Skin epidermis (tissue), 12 donors: ENCODE data around the gene GLT6D1.
"Not testable (repeated sequence)": the region's sequence is repeated elsewhere in the genome, so short reads cannot be mapped to it uniquely, and the experiment has no call there.

ENCODE experiments used
- H3K27ac ChIP-seq, 21 experiments: fragments of 200-600 bp; sonication (generic) in 11 of 21; one replicate each; pipeline ENCODE4 v1.5.0; 2020; ENCODE audit warnings: mild to moderate bottlenecking in 3 of 21, inconsistent platforms in 2 of 21, moderate library complexity in 2 of 21
- H3K4me3 ChIP-seq, 7 experiments: fragments of 200-600 bp; sonication (generic) in 2 of 7; one replicate each; pipeline ENCODE4 v1.5.0; 2020; ENCODE audit warnings: inconsistent platforms in 2 of 7, mild to moderate bottlenecking in 2 of 7, moderate library complexity in 1 of 7

GLT6D1 gene

DNA sequence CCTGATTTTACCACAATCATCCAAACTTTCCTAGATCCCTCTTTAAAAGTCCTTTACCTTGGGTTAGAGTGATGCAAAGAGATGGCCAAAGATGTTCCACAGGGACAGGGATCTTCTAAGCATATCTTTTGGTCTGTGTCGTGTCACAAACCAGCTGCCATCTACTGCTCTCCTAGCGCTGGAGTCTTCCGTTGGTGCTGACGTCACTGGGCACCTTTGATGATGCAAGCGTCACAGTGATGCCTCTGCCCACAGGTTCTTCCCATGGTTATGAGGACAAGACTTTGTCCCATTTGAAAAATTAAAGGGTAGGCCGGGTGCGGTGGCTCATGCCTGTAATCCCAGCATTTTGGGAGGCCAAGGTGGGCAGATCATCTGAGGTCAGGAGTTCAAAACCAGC lies 1.7 kb upstream of the GLT6D1 start:
- no peak overlapping the region for H3K27ac ChIP-seq
- no peak overlapping the region for H3K4me3 ChIP-seq

DNA sequence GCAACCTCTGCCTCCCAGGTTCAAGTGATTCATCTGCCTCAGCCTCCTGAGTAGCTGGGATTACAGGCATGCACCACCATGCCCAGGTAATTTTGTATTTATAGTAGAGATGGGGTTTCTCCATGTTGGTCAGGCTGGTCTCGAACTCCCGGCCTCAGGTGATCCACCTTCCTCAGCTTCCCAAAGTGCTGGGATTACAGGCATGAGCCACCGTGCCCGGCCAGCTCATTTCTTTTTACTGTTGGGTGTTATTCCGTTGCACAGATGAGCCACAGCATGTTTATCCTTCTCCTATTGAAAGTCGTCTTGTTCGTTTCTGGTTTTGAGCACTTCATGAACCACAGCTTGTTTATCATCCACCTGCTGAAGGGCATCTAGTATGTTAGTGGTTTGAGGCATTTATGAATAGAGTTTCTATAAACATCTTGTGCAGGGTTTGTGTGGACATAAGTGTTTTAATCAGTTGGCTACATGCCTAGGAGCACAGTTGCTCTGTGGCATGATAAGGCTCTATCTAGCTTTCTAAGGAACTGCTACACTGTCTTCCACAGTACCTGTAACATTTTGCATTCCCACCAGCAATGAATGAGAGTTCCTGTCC lies 2.3 kb downstream of the GLT6D1 start:
- H3K27ac ChIP-seq, H3K4me3 ChIP-seq: not testable (repeated sequence)

DNA sequence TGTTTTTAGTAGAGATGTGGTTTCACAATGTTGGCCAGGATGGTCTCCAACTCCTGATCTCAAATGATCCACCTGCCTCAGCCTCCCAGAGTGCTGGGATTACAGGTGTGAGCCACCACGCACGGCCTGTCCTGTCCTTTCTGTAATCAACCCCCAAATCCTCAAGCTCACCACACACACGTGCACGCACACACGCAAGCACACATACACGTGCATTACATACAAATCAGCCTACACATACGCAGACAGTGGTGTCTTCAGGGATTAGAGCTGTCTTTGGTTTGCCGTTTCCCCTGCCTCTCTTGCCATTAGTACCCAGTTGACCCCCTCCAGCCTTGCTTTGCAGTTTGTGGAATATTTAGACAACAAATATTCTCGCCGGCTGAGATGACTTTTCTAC lies 6.5 kb downstream of the GLT6D1 start:
- Histone ChIP-seq H3K4me3 (no peak overlapping the region), H3K27ac (no peak overlapping the region)

DNA sequence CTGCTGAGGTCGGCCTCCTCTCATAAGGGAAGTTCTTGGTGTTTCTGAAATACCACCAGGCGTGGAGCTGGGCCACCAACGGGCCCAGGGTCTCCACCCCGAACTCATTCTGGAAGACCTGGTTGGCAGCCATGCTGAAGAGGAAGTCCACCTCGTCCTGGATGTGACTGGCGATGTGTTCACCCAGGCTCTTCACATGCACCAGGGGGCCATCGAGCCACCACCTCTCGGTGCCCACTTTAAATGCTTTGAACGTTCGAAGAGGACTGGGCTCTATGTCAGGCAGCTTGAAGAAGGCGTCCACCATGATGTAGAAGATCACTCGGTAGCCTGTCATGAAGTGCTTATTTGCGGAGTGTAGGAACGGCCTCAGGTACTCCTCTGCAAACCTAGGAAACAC lies 15.1 kb downstream of the GLT6D1 start:
- no peak overlapping the region for H3K27ac ChIP-seq
- H3K4me3 ChIP-seq: no peak overlapping the region

DNA sequence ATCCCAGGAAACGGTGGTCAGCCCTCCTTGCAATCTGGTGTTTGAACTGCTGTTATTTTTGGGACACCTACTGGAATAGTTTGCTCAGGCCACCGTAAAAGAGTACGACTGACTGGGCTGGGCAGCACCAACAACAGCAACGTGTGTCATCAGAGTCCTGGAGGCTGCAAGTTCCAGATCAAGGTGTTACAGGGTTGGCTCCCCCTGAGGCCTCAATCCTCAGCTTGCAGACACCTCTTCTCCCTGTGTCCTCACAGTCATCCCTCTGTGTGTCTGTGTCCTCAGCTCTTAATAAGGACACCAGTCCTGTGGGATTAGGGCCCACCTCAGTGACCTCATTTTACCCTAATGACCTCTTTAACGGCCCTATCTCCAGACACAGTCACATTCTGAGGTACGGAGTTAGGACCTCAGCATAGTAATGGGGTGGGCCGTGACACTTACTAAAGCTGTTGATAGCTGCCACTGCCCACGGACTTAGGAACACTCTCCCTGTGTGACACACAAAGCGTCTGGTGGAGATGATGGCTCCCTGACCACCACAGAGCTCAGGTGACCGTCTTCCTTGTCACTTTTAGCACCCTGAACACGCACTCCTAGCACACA lies 16.8 kb downstream of the GLT6D1 start:
- no peak overlapping the region for H3K4me3 ChIP-seq
- H3K27ac ChIP-seq: no peak overlapping the region

DNA sequence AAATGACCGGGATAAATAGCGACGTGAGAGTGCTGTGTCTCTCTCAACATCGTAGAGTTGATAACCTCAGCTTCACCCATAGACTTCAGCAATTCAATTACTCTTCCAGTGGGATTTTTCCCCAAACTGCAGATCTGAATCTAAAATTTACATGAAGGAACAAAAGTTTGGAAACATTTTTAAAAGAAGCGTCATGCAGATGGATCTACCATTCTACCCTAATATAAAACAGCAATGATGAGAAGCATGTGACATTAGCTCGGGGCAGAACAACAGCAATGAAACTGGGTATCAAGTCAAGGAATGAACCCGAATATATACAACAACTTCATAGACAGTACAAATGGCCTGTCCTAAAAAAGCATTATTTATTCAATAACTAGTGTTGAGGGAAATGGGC lies 18.8 kb downstream of the GLT6D1 start:
- Histone ChIP-seq H3K4me3 (no peak overlapping the region), H3K27ac (no peak overlapping the region)

DNA sequence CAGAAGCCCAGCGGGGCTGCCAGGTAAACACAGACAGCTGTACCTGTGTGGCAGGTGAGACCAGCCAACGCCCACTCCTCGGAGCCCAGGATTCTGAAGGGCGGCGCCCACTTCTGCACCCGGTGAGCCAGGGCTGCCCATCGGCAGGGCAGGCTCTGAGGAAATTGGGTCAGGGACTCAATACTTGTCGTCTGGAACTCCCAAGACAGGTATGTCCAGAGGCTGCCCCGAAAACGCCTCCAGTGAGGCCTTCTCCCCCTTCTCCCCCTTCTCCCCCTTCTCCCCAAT lies 19.8 kb downstream of the GLT6D1 start:
- no peak overlapping the region for H3K4me3 ChIP-seq
- no peak overlapping the region for H3K27ac ChIP-seq

DNA sequence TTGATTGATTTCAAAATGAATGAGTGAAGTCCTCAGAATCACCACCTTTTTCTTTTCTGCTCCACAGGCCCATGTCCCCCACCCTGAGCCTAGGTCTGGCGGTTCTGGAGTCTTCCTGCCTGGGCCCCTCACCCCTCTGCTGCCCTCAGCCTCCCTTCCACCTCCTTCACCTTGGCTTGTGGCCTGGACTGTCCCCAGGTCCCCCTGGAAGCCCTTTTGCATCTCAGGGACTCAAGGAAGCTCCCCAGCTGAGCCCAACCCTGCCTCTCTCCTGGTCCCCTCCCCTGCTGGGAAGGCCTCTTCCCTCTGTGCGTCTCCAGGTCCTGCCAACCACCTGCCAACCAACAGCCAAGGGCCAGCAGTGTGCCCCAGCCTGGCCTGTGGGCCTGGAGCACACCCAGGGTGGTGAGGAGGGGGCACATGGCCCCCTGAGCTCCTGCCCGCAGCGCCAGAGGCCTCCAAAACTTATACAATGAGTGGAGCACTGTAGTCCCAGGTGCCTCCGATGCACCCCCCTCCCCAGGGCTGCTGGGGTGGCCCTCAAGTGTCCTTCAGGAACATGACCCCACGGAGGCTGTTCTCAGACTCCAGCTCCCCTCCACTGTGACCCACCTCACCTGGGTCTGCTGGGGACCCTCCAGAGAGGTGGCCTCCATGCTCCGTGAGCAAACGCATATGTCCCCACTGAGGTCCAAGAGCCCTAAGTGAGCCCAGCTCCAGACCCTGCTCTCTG lies 20.3 kb downstream of the GLT6D1 start:
- Histone ChIP-seq H3K4me3 (no peak overlapping the region), H3K27ac (no peak overlapping the region)

DNA sequence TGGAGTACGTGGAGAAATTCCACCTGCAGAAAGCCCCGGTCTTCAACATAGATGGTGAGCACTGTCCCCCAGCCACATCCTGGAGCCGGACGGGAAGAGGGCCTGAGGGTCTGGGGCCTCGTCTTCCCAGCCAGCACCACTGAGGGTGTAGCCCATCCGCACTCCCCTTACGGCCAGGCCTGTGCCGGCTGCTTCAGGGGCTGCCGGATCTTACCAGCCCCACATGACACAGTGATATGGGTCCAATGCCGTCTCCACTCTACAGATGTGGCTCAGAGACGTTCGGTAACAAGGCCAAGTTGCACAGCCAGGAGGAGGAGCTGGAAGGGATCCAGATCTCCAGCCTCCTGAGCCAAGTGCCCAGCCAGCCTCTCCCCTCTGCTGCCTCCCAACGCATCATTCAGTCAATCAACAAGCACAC lies 21.3 kb downstream of the GLT6D1 start:
- H3K4me3 ChIP-seq: no peak overlapping the region
- H3K27ac ChIP-seq: no peak overlapping the region

DNA sequence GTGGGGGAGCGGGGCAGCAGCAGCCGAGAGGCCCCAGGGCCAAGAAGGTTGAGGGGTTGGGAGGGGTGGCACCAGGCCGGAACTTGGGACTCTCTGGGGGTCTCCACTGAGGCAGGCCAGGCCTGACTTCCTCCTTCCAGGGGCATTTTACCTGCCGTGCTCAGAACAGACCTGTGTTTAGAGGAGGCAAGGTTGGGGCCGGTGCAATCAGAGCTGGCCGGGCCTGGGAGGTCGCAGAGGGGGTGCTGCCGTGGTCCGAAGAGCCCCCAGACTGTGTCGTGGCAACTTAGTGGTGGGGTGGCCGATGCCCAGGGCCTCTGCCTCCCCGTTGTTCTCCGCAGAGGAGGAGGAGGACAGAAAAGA lies 21.8 kb downstream of the GLT6D1 start:
- Histone ChIP-seq H3K27ac (no peak overlapping the region), H3K4me3 (no peak overlapping the region)

DNA sequence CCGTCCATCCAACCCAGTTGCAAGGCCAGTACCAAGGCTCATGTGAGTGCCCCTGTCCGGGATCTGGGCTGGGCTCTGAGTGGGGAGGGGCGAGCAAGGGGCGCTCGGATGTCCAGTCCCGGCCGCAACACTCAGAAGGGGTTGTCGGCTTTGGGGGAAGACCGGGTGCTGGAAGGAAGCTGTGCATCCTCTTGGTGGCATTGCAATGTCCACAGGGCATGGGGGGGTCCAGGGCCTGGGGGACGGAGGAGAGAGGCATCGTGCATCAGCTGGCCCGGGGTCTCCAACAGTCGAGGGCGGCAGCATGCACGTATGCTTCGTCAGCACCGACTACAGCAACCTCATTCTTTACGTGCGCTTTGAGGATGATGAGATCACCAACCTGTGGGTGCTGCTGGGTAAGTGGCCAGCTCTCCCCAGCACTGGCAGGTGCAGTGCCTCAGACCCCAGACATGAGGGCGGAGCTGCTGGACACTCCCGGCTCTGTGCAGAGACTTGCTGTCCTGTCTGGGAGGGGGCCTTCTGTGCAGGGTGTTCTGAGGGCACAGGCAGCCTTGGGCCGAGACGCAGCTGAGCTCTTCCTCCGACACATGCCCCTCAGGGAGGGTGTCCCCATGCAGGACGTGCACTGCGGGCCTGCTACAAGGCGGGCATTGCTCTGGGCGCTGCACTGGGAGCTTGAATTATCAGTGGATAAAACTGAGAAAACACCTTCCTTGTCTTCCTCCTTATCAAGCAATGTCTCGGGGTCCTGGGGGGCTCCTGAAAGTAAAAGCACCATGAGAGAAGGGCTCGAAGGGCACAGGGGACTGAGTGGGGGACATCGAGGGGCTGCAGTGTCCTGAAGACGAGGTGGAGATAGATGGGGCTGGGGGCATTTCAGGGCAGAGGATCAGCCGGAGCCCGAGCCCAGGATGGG lies 22.5 kb downstream of the GLT6D1 start:
- no peak overlapping the region for H3K4me3 ChIP-seq

DNA sequence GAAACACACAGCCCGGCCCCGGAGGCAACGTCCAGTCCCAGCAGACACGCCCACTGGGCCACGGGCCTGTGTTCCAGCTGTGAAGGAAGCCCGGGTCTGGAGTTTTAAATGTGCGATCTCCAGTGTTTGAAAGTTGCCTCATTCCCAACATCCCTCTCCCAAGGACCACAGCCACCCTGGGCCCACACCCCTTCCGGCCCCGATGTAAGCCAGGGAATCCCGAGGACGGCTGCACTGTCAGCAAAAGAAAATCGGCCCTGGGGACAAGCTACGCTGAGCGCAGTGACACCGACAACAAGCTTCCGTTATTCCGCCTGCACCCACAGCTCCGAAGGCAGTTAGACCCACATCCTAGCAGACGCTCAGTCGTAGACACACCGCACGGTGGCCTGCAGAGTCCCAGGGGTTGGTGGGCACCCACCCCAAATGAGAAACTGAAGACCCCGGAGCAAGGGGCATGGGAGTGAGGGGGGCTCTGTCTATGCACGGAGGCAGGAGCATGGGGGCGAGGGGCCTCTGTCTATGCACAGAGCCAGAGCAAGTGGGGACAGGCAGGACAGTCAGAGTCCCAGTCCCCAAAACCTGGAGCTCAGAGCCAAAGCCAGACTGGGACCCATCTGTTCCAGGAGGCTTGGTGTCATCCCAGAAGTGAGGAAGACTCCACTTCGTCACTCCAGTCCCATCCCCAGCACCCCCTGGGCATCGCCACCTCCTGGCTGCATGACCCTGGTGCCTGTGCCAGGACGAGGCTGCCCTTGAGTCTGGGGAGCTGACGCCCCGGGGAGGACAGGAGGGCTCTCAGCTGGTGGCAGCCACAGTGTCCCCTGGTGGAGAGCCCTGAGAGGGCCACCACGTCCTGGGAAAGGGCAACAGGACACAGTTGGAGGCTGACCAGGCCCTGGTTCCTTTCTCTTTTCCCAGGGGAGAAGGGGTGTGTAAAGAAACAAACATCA lies 23.4 kb downstream of the GLT6D1 start:
- Histone ChIP-seq H3K4me3 (no peak overlapping the region), H3K27ac (no peak overlapping the region)

More for the DNA sequence above, 22.5 kb downstream of the GLT6D1 start:
- H3K27ac ChIP-seq: no peak overlapping the region

DNA sequence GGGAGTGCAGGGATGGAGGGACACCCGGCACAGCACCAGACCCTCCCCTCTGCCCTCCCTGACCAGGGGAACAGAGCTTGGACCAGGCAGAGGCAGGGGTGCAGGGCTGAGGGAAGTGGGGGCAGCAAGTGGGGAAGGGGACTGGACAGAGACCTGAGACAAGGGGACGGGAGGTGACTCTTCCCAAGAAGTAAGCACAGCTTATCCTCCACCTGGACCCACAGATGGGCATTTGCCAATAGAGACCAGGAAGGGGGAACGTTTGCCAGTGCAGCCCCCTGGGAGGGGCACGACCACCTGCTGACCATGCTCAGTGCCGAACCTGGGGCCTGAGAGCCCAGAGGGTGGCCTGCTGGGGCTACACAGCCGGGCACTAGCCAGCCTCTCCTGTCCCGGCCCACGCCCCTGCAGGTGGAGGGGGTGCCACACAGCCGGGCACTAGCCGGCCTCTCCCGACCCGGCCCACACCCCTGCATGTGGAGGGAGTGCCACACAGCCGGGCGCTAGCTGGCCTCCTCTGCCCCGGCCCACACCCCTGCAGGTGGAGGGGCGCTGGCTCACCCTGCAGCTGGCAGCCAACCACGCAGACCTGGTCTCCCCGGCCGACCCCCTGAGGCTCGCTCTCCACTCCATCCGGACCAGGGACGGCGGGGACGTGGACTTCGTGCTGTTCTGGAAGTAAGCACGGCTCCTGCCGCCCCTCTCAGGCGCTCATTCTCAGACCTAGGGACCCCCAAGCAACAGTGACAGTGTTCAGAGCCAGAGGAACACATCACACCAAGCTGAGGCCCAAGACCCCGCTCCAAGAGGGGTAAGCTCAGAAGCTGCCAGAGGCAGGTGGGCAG lies 24.3 kb downstream of the GLT6D1 start:
- H3K4me3 ChIP-seq: no peak overlapping the region
- H3K27ac ChIP-seq: no peak overlapping the region

DNA sequence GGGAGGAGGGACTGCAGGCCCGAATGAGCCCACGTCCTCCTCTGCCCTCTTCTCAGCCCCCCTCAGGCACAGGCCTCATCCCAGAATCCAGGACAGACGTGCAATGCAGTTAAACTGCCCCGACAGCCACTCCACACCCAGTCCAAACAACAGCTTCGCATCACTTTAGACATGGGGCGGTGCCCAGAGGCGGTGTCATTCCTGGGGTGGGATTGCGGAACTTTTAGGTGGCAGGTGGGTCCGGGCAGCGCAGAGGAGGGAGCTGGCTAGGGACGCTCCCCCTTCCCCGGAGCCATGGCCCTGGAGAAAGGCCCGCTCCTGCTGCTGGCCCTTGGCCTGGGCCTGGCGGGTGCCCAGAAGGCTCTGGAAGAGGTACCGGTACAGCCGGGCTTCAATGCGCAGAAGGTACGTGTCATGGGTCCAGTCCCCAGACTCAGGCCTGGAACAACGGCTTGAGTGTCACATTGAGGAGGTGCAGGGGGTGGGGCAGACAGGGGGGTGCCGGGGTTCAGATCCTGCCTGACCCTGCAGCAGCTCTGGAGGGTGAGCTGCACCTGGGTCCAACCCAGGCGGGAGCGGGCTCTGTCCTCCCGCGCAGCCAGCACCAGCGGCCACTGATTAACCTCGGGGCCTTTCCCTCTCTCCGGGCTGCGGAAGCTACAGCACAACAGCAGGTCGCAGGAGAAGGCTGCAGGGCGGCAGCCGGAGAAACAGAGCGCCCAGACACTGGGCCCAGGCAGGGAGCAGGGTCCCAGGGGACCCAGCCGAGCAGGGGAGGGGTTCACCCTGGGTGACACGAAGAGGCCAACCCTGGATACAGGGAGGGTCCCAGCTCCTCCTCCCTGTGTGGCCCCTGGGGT lies 25.2 kb downstream of the GLT6D1 start:
- H3K4me3 ChIP-seq: no peak overlapping the region

DNA sequence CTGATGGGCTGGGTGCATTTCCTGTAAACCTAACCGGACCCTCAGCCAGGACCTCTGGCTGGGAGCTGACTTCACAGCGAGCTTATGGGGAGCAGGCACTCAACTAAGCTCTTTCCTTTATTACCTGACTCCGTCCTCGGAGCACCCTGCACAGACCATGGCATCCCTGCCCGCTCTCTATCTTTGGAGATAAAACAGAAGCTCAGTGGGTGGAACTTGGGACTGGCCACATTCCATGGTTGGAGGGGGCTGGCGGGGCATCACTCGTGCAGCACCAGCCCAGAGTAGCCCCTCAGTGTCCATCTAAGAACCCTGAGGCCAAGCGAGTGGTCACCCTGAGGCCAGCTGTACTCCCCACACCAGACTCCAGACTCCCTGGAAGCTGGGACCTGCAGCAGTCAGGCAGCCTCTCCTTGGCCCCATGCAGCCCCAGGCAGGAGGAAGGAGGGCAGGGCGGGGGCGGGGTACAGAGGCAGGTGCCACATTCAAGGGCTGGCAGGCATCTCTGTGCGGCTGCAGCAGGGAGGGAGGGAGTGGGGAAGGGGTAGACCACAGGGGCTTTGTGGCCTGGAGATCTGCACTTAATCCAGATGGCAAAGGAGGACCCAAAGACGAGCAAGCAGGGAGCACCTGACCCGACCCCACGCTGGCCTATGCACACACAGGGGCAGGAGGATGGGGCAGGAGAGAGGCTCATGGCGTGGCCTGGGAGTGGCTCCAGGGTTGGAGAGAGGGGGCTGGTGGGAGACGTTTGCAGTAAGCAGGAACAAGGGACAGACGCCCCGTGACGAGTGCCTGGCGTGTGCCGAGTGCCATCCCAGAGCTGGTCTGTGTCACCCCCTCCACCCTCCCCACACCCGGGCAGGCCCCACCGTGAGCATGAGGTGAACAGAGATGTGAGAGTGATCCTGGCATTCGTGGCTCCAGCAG lies 26.1 kb downstream of the GLT6D1 start:
- H3K27ac ChIP-seq: no peak overlapping the region

More for the DNA sequence above, 25.2 kb downstream of the GLT6D1 start:
- no peak overlapping the region for H3K27ac ChIP-seq

DNA sequence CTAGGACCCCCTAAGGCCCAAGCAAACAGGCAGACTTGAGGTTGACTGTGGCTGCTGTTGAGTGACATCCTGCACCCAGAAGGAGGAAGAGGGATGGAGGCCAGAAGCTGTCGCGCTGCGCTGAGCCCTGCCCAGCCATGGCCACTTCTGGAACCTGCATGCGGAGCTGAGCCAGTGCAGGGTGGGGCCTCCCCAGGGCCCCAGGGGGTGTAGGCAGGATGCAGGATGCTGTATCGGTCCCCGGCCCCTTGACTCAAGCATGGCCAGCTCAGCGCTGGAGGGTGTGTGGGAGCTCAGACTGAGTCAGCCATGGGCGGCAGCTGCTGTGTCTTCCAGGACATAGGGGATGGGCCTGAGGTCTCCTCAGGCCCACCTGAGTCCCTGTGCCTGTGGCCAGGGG lies 26.9 kb downstream of the GLT6D1 start:
- Histone ChIP-seq H3K27ac (no peak overlapping the region), H3K4me3 (no peak overlapping the region)

More for the DNA sequence above, 26.1 kb downstream of the GLT6D1 start:
- H3K4me3 ChIP-seq: no peak overlapping the region

DNA sequence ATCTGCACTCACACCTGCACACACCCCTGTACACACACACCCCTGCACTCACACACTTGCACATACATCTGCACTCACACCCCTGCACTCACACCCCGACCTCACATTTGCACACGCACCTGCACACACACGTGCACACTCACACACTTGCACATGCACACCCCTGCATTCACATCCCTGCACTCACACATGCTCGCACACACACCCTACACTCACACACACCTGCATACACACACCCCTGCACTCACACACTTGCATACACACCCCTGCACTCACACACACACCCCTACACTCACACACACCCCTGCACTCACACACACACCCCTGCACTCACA lies 27.5 kb downstream of the GLT6D1 start:
- no peak overlapping the region for H3K4me3 ChIP-seq
- H3K27ac ChIP-seq: no peak overlapping the region
